HCT116 (cell line): ENCODE measurements around the gene PYCR2.

Experiments
- POLR2A ChIP-seq: IDR thresholded peaks from 2 replicates; pipeline ENCODE4 v1.7.0; 2011; ENCODE audit warnings: borderline replicate concordance; ENCODE audit not compliant: insufficient read depth, insufficient read length; ENCODE audit errors: extremely low read depth
- ZFX ChIP-seq: fragments of 450-650 bp; IDR thresholded peaks from 2 replicates; pipeline ENCODE4 v1.6.1; 2017
- TF ChIP-seq, protein P1 (sequence below), 3 experiments: fragments of 200-600 bp in 1 of 3; sonication (generic) in 1 of 3; IDR thresholded peaks in 2 of 3; conservative IDR thresholded peaks in 1 of 3; 2 replicates each; pipeline ENCODE4 v1.5.1; 2012 to 2017; ENCODE audit warnings: low read depth in 2 of 3, low read length in 2 of 3, antibody characterized with exemption in 1 of 3, borderline replicate concordance in 1 of 3, control low read depth in 1 of 3, mild to moderate bottlenecking in 1 of 3, mixed read lengths in 1 of 3, mixed run types in 1 of 3, moderate library complexity in 1 of 3; ENCODE audit not compliant: insufficient read depth in 1 of 3
- TF ChIP-seq, protein P2 (sequence below): IDR thresholded peaks from 2 replicates; pipeline ENCODE4 v1.6.1; 2012

DNA sequence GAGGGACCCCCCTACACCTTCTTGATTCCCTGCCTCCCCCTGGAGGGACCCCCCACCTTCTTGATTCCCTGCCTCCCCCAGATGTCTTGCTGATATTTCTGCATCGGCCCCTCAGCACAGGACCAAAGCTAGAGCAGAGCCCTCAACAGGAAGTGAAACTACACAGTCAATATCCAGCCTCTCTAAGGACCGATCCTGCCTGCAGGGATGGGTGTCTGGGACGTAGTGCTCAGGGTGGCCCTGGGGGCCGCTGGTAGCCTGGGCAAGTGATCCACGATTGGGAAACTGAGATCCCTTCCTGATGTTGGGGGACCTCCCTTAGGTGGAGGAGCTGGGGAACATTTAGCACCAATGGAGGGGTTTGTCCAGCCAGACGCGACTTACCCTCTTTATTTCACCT is 20.9 kb upstream of the PYCR2 start:
- TF ChIP-seq, protein P1, sequence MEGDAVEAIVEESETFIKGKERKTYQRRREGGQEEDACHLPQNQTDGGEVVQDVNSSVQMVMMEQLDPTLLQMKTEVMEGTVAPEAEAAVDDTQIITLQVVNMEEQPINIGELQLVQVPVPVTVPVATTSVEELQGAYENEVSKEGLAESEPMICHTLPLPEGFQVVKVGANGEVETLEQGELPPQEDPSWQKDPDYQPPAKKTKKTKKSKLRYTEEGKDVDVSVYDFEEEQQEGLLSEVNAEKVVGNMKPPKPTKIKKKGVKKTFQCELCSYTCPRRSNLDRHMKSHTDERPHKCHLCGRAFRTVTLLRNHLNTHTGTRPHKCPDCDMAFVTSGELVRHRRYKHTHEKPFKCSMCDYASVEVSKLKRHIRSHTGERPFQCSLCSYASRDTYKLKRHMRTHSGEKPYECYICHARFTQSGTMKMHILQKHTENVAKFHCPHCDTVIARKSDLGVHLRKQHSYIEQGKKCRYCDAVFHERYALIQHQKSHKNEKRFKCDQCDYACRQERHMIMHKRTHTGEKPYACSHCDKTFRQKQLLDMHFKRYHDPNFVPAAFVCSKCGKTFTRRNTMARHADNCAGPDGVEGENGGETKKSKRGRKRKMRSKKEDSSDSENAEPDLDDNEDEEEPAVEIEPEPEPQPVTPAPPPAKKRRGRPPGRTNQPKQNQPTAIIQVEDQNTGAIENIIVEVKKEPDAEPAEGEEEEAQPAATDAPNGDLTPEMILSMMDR (IDR thresholded peaks at IDR 0.05 in 2 of 3, conservative IDR thresholded peaks at IDR 0.05 in 1 of 3; ENCODE audit: borderline replicate concordance in 1 of 3, insufficient read depth in 1 of 3, low read depth in 2 of 3, low read length in 2 of 3), result no peak
- TF ChIP-seq, protein P2, sequence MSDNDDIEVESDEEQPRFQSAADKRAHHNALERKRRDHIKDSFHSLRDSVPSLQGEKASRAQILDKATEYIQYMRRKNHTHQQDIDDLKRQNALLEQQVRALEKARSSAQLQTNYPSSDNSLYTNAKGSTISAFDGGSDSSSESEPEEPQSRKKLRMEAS, result no peak
- TF ChIP-seq ZFX, result no peak
- TF ChIP-seq POLR2A, result no peak
